Measurements from ENCODE around the gene KLHL11.

The KLHL11 gene

GRCh38 chr17:41864836-41865595, at the start of gene KLHL11:
TSS of gene KLHL11 (minus strand) at chr17:41865423. CDS start at chr17:41865370, 53 bp downstream.
- Histone ChIP-seq H3K27ac (ENCODE audit: low read length) (peak within 1 kb of the TSS; percentile 51), H3K4me1 (ENCODE audit: control insufficient read depth in 1 of 2, insufficient read depth in 2 of 2, low read length in 2 of 2) (peaks cover 3 to 19% of the 10 kb centered on the region in 2 donors), H3K4me3 (ENCODE audit: low read depth in 1 of 2, low read length in 2 of 2) (peak within 1 kb of the TSS; percentile 84 to 92), H3K36me3 (ENCODE audit: control insufficient read depth in 1 of 2, insufficient read depth in 2 of 2, low read length in 2 of 2) (peaks cover 9 to 22% of the 10 kb centered on the region in 2 donors), H3K27me3 (ENCODE audit: low read depth, low read length) (no peaks in the 10 kb centered on the region), H3K9me3 (ENCODE audit: control insufficient read depth in 1 of 2, low read length in 2 of 2) (no peaks in the 10 kb centered on the region)

- Histone ChIP-seq H3K9me3 (ENCODE audit: control insufficient read depth in 1 of 2, low read length in 2 of 2) (no peaks in the 10 kb centered on the region), H3K4me3 (ENCODE audit: low read depth in 1 of 2, low read length in 2 of 2) (no peak overlapping the region), H3K4me1 (ENCODE audit: control insufficient read depth in 1 of 2, insufficient read depth in 2 of 2, low read length in 2 of 2) (peaks cover 11 to 22% of the 10 kb centered on the region in 2 donors), H3K36me3 (ENCODE audit: control insufficient read depth in 1 of 2, insufficient read depth in 2 of 2, low read length in 2 of 2) (peaks cover 31 to 36% of the 10 kb centered on the region in 2 donors), H3K27ac (ENCODE audit: low read length) (no peak overlapping the region), H3K27me3 (ENCODE audit: low read depth, low read length) (no peaks in the 10 kb centered on the region)
Measured at GRCh38 chr17:41915020-41915419, 49.8 kb upstream of the KLHL11 start.

- Histone ChIP-seq H3K36me3 (ENCODE audit: control insufficient read depth in 1 of 2, insufficient read depth in 2 of 2, low read length in 2 of 2) (peaks cover 36 to 43% of the 10 kb centered on the region in 2 donors), H3K4me3 (ENCODE audit: low read depth in 1 of 2, low read length in 2 of 2) (no peak overlapping the region), H3K27me3 (ENCODE audit: low read depth, low read length) (no peaks in the 10 kb centered on the region), H3K4me1 (ENCODE audit: control insufficient read depth in 1 of 2, insufficient read depth in 2 of 2, low read length in 2 of 2) (peaks cover 7 to 15% of the 10 kb centered on the region in 2 donors), H3K9me3 (ENCODE audit: control insufficient read depth in 1 of 2, low read length in 2 of 2) (no peaks in the 10 kb centered on the region), H3K27ac (ENCODE audit: low read length) (no peak overlapping the region)
Measured at GRCh38 chr17:41914358-41914766, 49.1 kb upstream of the KLHL11 start.

- Histone ChIP-seq H3K9me3 (ENCODE audit: control insufficient read depth in 1 of 2, low read length in 2 of 2) (no peaks in the 10 kb centered on the region), H3K27ac (ENCODE audit: low read length) (no peak overlapping the region), H3K4me3 (ENCODE audit: low read depth in 1 of 2, low read length in 2 of 2) (no peak overlapping the region), H3K36me3 (ENCODE audit: control insufficient read depth in 1 of 2, insufficient read depth in 2 of 2, low read length in 2 of 2) (peaks cover 40 to 48% of the 10 kb centered on the region in 2 donors), H3K27me3 (ENCODE audit: low read depth, low read length) (no peaks in the 10 kb centered on the region), H3K4me1 (ENCODE audit: control insufficient read depth in 1 of 2, insufficient read depth in 2 of 2, low read length in 2 of 2) (peaks cover 7 to 14% of the 10 kb centered on the region in 2 donors)
Measured at GRCh38 chr17:41913798-41914197, 48.6 kb upstream of the KLHL11 start.

- H3K4me1 ChIP-seq (ENCODE audit: control insufficient read depth in 1 of 2, insufficient read depth in 2 of 2, low read length in 2 of 2) = peaks cover 7 to 14% of the 10 kb centered on the region in 2 donors
- H3K27ac ChIP-seq (ENCODE audit: low read length) = no peak overlapping the region
- H3K4me3 ChIP-seq (ENCODE audit: low read depth in 1 of 2, low read length in 2 of 2) = no peak overlapping the region
- H3K9me3 ChIP-seq (ENCODE audit: control insufficient read depth in 1 of 2, low read length in 2 of 2) = no peaks in the 10 kb centered on the region
- H3K27me3 ChIP-seq (ENCODE audit: low read depth, low read length) = no peaks in the 10 kb centered on the region
- peaks cover 43 to 52% of the 10 kb centered on the region in 2 donors for H3K36me3 ChIP-seq (ENCODE audit: control insufficient read depth in 1 of 2, insufficient read depth in 2 of 2, low read length in 2 of 2)
Measured at GRCh38 chr17:41912925-41913324, 47.7 kb upstream of the KLHL11 start.

- Histone ChIP-seq H3K4me1 (ENCODE audit: control insufficient read depth in 1 of 2, insufficient read depth in 2 of 2, low read length in 2 of 2) (peaks cover 7 to 10% of the 10 kb centered on the region in 2 donors), H3K27me3 (ENCODE audit: low read depth, low read length) (no peaks in the 10 kb centered on the region), H3K27ac (ENCODE audit: low read length) (no peak overlapping the region), H3K4me3 (ENCODE audit: low read depth in 1 of 2, low read length in 2 of 2) (no peak overlapping the region), H3K9me3 (ENCODE audit: control insufficient read depth in 1 of 2, low read length in 2 of 2) (no peaks in the 10 kb centered on the region), H3K36me3 (ENCODE audit: control insufficient read depth in 1 of 2, insufficient read depth in 2 of 2, low read length in 2 of 2) (peaks cover 57 to 72% of the 10 kb centered on the region in 2 donors)
Measured at GRCh38 chr17:41910701-41911391, 45.6 kb upstream of the KLHL11 start.

GRCh38 chr17:41909088-41909487, 43.9 kb upstream of the KLHL11 start:
- Histone ChIP-seq H3K36me3 (ENCODE audit: control insufficient read depth in 1 of 2, insufficient read depth in 2 of 2, low read length in 2 of 2) (peaks cover 75 to 90% of the 10 kb centered on the region in 2 donors), H3K27ac (ENCODE audit: low read length) (no peak overlapping the region), H3K4me3 (ENCODE audit: low read depth in 1 of 2, low read length in 2 of 2) (no peak overlapping the region), H3K27me3 (ENCODE audit: low read depth, low read length) (no peaks in the 10 kb centered on the region), H3K9me3 (ENCODE audit: control insufficient read depth in 1 of 2, low read length in 2 of 2) (no peaks in the 10 kb centered on the region), H3K4me1 (ENCODE audit: control insufficient read depth in 1 of 2, insufficient read depth in 2 of 2, low read length in 2 of 2) (peaks cover 3 to 10% of the 10 kb centered on the region in 2 donors)

- peaks cover 0 to 10% of the 10 kb centered on the region in 2 donors for H3K4me1 ChIP-seq (ENCODE audit: control insufficient read depth in 1 of 2, insufficient read depth in 2 of 2, low read length in 2 of 2)
- H3K27ac ChIP-seq (ENCODE audit: low read length) = no peak overlapping the region
- no peaks in the 10 kb centered on the region for H3K9me3 ChIP-seq (ENCODE audit: control insufficient read depth in 1 of 2, low read length in 2 of 2)
- no peak overlapping the region for H3K4me3 ChIP-seq (ENCODE audit: low read depth in 1 of 2, low read length in 2 of 2)
- peaks cover 71 to 86% of the 10 kb centered on the region in 2 donors for H3K36me3 ChIP-seq (ENCODE audit: control insufficient read depth in 1 of 2, insufficient read depth in 2 of 2, low read length in 2 of 2)
- H3K27me3 ChIP-seq (ENCODE audit: low read depth, low read length) = no peaks in the 10 kb centered on the region
Measured at GRCh38 chr17:41907633-41908539, 42.7 kb upstream of the KLHL11 start.

GRCh38 chr17:41907185-41907556, 41.9 kb upstream of the KLHL11 start:
- peaks cover 0 to 10% of the 10 kb centered on the region in 2 donors for H3K4me1 ChIP-seq (ENCODE audit: control insufficient read depth in 1 of 2, insufficient read depth in 2 of 2, low read length in 2 of 2)
- H3K27ac ChIP-seq (ENCODE audit: low read length) = no peak overlapping the region
- H3K36me3 ChIP-seq (ENCODE audit: control insufficient read depth in 1 of 2, insufficient read depth in 2 of 2, low read length in 2 of 2) = peaks cover 64 to 85% of the 10 kb centered on the region in 2 donors
- no peaks in the 10 kb centered on the region for H3K9me3 ChIP-seq (ENCODE audit: control insufficient read depth in 1 of 2, low read length in 2 of 2)
- H3K4me3 ChIP-seq (ENCODE audit: low read depth in 1 of 2, low read length in 2 of 2) = no peak overlapping the region
- H3K27me3 ChIP-seq (ENCODE audit: low read depth, low read length) = no peaks in the 10 kb centered on the region

GRCh38 chr17:41906465-41907184, 41.4 kb upstream of the KLHL11 start:
- Histone ChIP-seq H3K4me1 (ENCODE audit: control insufficient read depth in 1 of 2, insufficient read depth in 2 of 2, low read length in 2 of 2) (peaks cover 0 to 10% of the 10 kb centered on the region in 2 donors), H3K36me3 (ENCODE audit: control insufficient read depth in 1 of 2, insufficient read depth in 2 of 2, low read length in 2 of 2) (peaks cover 67 to 85% of the 10 kb centered on the region in 2 donors)

More at GRCh38 chr17:41906465-41907184, 41.4 kb upstream of the KLHL11 start:
- no peak overlapping the region for H3K4me3 ChIP-seq (ENCODE audit: low read depth in 1 of 2, low read length in 2 of 2)
- H3K27me3 ChIP-seq (ENCODE audit: low read depth, low read length) = no peaks in the 10 kb centered on the region
- no peak overlapping the region for H3K27ac ChIP-seq (ENCODE audit: low read length)
- H3K9me3 ChIP-seq (ENCODE audit: control insufficient read depth in 1 of 2, low read length in 2 of 2) = no peaks in the 10 kb centered on the region

Measured in muscle layer of duodenum (tissue), 2 donors.